GM12864 (cell line): Measurements from ENCODE around the gene NBL1.

Experiments
- DNase-seq: peaks from one replicate; pipeline ENCODE4 v3.0.0-alpha.2; 2011; ENCODE audit warnings: low read depth
- H3K4me3 ChIP-seq: 2 replicates; pipeline ENCODE4 v1.5.1; 2011; ENCODE audit warnings: mild to moderate bottlenecking, low read depth, low read length, control low read depth
- TF ChIP-seq, protein P1 (sequence below): IDR thresholded peaks from 2 replicates; pipeline ENCODE4 v1.5.1; 2011; ENCODE audit warnings: low read depth, mild to moderate bottlenecking, moderate library complexity, low read length, control low read depth, inconsistent platforms; ENCODE audit errors: missing control alignments

The NBL1 gene

DNA sequence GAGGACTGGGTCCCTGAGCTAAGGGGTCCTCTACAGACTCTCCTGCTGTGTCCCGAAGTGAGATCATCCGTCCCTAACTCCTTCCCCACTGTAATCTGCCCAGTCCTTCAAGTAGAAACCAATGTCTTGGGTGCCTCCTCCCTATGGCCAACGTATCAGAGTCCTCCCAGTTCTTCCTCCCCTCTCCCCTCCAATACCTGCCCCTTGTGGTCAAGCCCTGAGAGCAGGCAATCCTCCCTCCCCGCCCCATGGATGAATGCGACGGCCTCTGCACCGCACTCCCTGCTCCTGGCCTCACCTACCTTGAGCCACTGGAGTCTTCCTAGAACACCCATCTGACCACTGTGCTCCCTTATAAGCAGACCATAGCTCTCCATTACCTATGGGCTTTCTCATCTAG is 51.7 kb downstream of the NBL1 start:
- DNase-seq, result no peak
- TF ChIP-seq, protein P1, sequence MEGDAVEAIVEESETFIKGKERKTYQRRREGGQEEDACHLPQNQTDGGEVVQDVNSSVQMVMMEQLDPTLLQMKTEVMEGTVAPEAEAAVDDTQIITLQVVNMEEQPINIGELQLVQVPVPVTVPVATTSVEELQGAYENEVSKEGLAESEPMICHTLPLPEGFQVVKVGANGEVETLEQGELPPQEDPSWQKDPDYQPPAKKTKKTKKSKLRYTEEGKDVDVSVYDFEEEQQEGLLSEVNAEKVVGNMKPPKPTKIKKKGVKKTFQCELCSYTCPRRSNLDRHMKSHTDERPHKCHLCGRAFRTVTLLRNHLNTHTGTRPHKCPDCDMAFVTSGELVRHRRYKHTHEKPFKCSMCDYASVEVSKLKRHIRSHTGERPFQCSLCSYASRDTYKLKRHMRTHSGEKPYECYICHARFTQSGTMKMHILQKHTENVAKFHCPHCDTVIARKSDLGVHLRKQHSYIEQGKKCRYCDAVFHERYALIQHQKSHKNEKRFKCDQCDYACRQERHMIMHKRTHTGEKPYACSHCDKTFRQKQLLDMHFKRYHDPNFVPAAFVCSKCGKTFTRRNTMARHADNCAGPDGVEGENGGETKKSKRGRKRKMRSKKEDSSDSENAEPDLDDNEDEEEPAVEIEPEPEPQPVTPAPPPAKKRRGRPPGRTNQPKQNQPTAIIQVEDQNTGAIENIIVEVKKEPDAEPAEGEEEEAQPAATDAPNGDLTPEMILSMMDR, result no peak
- H3K4me3 ChIP-seq, result no peak overlapping the region

DNA sequence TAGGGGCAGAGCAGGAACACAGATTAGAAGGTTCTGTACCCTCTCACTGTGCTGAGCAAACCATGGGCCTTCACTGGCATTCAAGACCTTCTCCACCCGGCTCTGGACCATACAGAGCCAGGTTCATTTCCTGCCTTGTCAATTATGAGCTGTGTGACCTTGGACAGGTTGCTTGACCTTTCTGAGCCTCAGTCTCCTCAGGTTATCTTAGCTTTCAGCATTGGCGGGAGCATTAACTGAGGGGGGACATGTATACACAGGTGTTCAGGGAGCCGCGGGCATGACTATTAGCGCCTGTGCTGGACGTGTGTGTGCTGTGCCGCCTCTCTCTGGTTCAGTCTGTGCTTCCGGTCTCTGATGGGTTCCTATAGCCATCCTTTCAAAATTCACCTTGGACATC is 52.7 kb downstream of the NBL1 start:
- TF ChIP-seq, protein P1, result no peak
- no peak overlapping the region for H3K4me3 ChIP-seq
- DNase-seq, result no peak

GRCh38 chr1:19698181-19698580 is 54.1 kb downstream of the NBL1 start:
- no peak for DNase-seq
- no peak overlapping the region for H3K4me3 ChIP-seq
- TF ChIP-seq, protein P1, result no peak

GRCh38 chr1:19700079-19700777 is 56.1 kb downstream of the NBL1 start:
- TF ChIP-seq, protein P1, result no peak
- no peak overlapping the region for H3K4me3 ChIP-seq
- DNase-seq, result no peak

- DNase-seq, result no peak
- no peak overlapping the region for H3K4me3 ChIP-seq
- TF ChIP-seq, protein P1, result no peak
These were observed 59.2 kb downstream of the NBL1 start for GRCh38 chr1:19703280-19703679.

- no peak for DNase-seq
- H3K4me3 ChIP-seq, result no peak overlapping the region
These were observed 60.4 kb downstream of the NBL1 start for GRCh38 chr1:19704247-19705113.

More at GRCh38 chr1:19704247-19705113, 60.4 kb downstream of the NBL1 start:
- TF ChIP-seq, protein P1, result peak; percentile 97
